PFSK-1 (cell line): ENCODE data around the gene SLC5A4.

ENCODE experiments used
- POLR2AphosphoS5 ChIP-seq: IDR thresholded peaks from 2 replicates; pipeline ENCODE4 v1.6.1; 2012; ENCODE audit warnings: low read depth, mild to moderate bottlenecking, control low read depth, low read length, moderate library complexity
- SIN3A ChIP-seq: IDR thresholded peaks from 2 replicates; pipeline ENCODE4 v1.6.1; 2012; ENCODE audit warnings: mild to moderate bottlenecking, low read length, moderate library complexity, borderline replicate concordance; ENCODE audit not compliant: insufficient read depth
- TAF1 ChIP-seq: IDR thresholded peaks from 2 replicates; pipeline ENCODE4 v1.6.1; 2012; ENCODE audit warnings: low read length, control low read depth, borderline replicate concordance; ENCODE audit not compliant: insufficient read depth
- TF ChIP-seq, protein P1 (sequence below), 2 experiments: IDR thresholded peaks; 2 replicates each; pipeline versions ENCODE4 v1.6.1 to v1.8.0; 2011 to 2012; ENCODE audit warnings: low read depth in 2 of 2, low read length in 2 of 2, control low read depth in 1 of 2, inconsistent platforms in 1 of 2, mild to moderate bottlenecking in 1 of 2, moderate library complexity in 1 of 2; ENCODE audit not compliant: insufficient read depth in 1 of 2

DNA sequence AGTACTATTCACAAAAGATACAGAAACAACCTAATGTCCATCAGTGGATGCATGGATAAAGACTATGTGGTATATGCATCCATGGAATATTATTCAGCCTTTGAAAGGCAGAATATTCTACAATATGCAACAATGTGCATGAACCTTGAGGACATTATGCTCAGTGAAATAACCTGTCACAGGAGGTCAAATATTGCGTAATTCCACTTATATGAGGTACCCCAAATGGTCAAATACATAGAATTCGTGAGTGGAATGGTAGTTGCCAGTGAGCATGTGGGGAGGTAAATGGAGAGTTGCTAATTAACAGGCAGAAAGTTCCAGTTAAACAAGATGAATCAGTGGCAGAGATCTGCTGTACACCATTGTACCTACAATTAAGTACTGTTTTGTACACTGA is 3.6 kb upstream of the SLC5A4 start:
- TF ChIP-seq SIN3A (no peak), POLR2AphosphoS5 (no peak), TAF1 (no peak)
- TF ChIP-seq, protein P1, sequence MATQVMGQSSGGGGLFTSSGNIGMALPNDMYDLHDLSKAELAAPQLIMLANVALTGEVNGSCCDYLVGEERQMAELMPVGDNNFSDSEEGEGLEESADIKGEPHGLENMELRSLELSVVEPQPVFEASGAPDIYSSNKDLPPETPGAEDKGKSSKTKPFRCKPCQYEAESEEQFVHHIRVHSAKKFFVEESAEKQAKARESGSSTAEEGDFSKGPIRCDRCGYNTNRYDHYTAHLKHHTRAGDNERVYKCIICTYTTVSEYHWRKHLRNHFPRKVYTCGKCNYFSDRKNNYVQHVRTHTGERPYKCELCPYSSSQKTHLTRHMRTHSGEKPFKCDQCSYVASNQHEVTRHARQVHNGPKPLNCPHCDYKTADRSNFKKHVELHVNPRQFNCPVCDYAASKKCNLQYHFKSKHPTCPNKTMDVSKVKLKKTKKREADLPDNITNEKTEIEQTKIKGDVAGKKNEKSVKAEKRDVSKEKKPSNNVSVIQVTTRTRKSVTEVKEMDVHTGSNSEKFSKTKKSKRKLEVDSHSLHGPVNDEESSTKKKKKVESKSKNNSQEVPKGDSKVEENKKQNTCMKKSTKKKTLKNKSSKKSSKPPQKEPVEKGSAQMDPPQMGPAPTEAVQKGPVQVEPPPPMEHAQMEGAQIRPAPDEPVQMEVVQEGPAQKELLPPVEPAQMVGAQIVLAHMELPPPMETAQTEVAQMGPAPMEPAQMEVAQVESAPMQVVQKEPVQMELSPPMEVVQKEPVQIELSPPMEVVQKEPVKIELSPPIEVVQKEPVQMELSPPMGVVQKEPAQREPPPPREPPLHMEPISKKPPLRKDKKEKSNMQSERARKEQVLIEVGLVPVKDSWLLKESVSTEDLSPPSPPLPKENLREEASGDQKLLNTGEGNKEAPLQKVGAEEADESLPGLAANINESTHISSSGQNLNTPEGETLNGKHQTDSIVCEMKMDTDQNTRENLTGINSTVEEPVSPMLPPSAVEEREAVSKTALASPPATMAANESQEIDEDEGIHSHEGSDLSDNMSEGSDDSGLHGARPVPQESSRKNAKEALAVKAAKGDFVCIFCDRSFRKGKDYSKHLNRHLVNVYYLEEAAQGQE (IDR thresholded peaks at IDR 0.05; ENCODE audit: insufficient read depth in 1 of 2, low read depth in 2 of 2, low read length in 2 of 2): no peak
